Middle frontal gyrus (tissue), 1 donor: Measurements from ENCODE around the gene ST7L.

Source experiments
- DNase-seq: peaks from one replicate; pipeline ENCODE4 v3.0.0-alpha.2; 2015; ENCODE audit warnings: low spot score; ENCODE audit errors: extremely low spot score

ST7L gene

GRCh38 chr1:112516141-112516540 lies 102.8 kb downstream of the ST7L start:
- DNase-seq = no peak

DNA sequence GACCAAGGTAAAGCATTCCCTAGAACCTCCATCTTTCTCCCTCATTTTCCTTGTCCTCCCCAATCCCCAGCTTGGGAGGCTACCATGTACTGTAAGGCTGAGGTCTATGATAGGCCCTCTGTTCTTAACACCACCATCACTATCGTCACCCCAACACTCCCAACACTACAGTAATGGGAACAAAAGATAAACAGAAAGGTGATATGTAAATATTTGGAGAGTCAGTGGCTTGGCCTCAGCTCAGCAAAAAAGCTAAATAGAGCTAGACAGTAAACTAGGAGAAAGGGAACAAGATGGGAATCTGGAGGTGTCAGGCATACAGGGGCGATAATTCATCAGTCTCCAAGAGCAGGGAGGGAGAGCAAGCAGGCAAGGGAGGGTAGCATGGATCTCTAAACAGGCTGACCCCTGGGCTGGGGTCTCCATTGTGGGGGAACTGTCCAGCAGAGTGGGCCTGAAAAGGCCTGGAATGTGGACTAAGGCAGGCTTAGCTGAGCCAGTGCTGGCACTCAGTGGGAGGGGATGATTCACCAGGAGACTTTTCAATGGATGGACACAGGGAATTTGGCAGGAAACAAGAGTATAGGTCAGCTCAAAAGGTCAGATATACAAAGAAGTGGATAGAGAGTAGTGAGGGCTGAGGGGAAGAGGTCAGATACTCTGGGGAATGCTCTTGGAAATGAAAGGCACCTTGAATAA lies 103.5 kb downstream of the ST7L start:
- DNase-seq = no peak

GRCh38 chr1:112514901-112515300 lies 104.0 kb downstream of the ST7L start:
- no peak for DNase-seq

GRCh38 chr1:112513112-112513870 lies 105.7 kb downstream of the ST7L start:
- no peak for DNase-seq

DNA sequence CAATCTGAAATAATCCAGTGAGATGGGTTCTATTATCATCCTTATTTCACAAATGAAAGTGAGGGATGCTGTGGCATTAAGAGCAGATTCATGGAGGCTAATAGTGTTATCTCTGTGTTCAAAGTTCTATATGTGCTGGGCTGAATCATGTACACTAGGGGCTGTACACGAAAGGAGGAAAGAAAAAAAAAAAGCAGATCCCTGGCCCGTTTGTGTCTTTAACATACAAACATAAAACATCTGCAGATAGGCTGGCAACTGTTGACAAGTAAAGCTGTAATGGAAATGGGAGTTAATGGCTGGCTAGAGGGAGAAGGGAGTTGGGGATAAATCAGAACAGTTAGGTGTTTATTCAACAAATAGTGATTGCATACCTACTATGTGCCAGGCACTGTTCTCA lies 107.0 kb downstream of the ST7L start:
- no peak for DNase-seq

DNA sequence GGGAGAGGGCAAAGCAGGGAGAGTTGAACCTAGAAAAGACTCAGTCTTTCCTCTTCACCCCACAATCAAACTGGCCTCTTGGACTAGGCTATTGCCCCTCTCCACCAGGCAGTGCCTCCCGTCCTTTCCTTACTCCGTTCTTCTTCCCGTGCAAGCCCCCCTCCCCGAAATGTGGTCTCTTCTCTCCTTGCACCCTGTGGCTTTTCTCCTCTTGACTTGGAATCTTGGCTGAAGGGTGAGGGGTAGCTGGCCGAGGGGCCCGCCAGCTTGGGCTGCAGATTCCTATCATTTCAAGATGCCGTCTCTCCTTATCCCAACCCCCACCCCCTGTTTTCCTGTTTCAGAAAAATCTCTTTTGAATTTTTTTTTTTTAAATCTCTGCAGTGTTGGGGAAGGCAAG lies 108.6 kb downstream of the ST7L start:
- no peak for DNase-seq

GRCh38 chr1:112509660-112510178 lies 109.2 kb downstream of the ST7L start:
- no peak for DNase-seq

DNA sequence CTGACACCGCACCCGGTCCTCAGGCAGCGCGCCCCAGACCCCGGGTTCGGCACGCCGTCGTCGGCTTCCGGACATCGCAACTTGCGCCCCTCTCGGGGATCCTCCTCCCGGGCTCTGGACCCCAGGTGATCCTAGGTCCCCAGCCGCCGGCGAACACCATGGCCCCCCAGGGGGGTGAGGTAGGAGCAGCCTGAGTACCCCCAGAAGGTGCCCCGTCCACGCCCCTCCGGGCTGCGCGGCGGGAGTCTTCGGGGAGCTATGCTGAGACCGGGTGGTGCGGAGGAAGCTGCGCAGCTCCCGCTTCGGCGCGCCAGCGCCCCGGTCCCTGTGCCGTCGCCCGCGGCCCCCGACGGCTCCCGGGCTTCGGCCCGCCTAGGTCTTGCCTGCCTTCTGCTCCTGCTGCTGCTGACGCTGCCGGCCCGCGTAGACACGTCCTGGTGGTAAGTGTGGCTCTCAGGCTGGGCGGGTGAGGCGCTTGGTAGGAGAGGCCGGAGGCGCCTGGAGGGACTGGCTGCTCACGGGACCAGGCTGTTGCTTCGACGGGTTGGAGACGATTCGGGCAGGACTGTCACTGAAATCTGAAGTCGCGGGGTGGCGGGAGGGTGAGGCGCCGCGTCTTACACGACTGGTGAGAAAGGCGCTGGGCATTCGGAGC lies 109.8 kb downstream of the ST7L start:
- DNase-seq = no peak

DNA sequence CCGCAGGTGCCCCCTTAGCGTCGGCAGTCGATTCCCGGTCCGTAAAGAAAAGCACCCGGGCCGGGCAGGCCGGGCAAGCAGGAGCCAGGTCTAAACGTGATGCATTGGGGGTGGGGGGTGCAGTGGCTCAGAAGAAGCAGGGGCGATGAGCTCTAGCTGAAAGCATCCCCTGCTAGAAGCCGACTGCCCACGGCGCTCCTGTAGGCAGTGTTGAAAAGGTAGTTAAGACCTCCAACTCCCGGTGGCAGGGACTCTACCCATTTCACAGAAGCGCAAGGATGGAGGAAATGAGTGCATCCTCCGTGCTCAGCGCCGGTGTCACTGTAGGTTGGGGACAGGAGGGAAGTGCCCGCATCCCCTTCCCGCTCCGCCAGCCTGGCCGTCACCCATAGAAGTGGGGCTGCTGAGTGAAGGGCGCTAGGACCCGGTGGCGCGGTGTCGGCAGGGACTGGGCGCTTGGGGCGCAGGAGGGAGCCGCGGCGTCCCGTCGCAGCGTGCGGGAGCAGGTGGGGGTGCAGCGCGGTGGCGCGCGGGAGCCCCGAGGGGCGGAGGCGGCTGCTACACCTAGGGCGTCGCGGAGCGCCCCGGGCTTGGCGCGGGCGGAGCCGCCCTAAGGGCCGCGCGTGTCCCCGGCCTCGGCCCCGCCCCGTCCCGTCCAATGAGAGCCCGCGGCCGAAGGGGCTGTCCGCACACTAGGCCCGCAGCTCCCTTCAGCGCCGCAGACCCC lies 110.5 kb downstream of the ST7L start, which contains the start of gene WNT2B:
Gene WNT2B, plus strand, starts transcription at position 688 of the 727 bp plus-strand sequence. CDS start 298 bp downstream, outside the sequence.
- DNase-seq = no peak

DNA sequence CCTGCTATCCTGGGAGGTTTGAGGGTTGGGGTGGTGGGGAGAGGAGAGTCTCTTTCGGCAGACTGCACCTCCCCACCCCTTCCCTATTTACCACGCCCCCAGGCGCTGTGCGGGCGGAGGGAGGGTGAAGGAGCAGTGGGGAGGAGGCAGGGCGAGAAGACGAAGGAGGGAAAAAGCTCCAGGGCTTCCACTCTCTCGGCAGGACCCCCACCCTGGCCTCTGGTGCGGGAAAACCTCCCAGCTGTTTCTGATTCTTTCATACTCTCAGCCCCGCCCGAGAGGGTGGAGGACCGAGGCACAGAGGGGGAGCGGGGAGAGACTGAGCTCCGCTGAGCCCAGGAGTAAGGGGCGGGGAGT lies 111.0 kb downstream of the ST7L start:
- DNase-seq = no peak

DNA sequence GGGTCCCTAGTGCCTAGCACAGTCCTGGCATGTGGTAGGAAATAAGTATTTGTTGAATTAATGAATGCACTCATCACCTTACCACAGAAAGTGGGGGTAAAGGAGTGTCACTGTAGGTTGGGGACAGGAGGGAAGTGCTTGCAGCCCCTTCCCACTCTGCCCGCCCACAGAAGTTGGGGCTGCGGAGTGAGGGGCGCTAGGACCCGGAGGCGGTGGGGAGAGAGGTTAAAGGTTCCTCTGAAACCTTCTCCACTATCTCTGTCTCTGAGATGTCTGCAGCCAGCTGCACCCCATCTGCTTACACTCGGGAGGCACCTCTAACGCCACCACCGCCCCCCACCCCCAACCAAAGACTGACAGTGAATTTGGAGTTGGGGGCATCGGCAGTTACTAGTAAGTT lies 111.6 kb downstream of the ST7L start:
- DNase-seq = no peak

DNA sequence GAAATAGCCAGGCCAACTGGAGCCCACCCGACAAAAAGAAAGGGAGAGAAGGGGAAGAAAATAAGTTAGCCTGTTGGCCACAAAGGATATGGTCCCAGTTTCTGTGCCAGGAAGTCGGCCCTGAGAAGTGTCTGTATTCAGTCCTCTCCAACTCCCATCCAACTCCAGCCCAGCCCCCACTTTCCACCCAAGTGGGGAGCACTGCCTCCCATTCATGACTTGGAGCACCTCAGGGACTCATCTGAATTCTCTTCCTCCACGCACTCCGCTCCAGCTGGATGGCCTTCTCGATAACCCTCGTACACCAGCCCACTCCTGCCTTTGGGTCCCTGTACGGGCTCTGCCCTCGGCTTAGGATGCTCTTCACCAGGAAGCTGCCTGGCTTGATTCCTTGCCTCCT lies 112.2 kb downstream of the ST7L start:
- no peak for DNase-seq

- no peak for DNase-seq
Observed at GRCh38 chr1:112506306-112506705, 112.6 kb downstream of the ST7L start.

- no peak for DNase-seq
Observed at GRCh38 chr1:112505878-112506277, 113.1 kb downstream of the ST7L start.

GRCh38 chr1:112505400-112505785 lies 113.5 kb downstream of the ST7L start:
- no peak for DNase-seq

- DNase-seq = no peak
Observed at GRCh38 chr1:112504661-112505399, 114.1 kb downstream of the ST7L start.

DNA sequence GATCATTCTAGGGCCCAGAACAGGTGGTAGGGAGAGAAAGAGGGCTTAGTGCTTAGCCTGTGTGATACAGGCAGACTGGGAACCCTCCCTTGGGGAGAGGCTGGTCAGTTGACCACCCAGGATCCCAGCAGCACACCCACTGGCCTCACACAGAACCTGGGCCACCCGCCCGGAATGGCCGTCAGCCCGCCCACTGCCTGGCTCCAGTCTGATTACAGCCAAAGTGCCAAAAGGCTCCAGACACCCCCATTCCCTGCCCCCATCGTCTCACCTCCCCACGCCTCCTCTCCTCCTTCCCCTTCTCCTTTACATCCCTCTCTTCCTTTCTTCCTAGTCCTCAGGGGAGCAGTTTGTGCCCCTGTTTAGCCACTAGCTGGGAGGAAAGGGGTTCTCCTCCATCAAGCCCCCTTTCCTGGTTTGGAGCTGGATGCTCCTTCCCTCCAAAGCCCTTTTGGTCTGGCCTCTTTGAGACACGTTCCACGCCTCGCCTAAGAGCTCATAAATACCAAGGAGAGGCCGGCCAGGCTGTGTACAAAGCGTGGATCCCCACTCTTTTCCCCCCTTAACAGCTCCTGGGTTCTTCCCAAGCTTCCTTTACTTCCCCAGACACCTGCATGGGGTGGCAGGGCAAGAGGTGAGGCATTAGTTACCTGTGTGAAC lies 114.8 kb downstream of the ST7L start:
- no peak for DNase-seq

DNA sequence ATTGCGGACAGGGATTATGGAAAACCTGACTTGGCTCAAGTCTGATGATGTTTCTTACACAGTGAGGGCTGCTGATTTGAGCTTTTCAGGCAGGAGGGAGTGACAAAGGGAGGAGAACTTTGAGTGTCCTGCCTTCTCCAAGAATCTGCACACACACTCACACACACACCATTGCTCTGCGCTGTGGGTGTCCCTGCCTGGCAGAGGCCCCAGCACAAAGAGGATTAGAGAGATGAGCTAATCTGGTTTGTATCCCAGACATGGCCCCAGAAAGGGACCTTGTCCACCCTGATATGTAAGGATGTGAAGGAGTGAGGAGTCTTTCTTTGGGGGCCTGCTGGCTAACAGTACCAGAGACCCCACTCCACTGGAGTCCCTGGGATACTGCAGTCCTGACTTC lies 116.1 kb downstream of the ST7L start:
- peak; percentile 5 for DNase-seq

- peak; percentile 66 for DNase-seq
Observed at GRCh38 chr1:112501810-112502641, 116.9 kb downstream of the ST7L start.
